SIG-M5 treated with dmso at 0.1 percent for 504 hours (cell line): Measurements from ENCODE around the gene SELENOH.
A peak's percentile ranks its signal among the peaks of the same experiment; 100 is the strongest.

Experiments
- DNase-seq: peaks from one replicate; lab custom pipeline; 2025; ENCODE audit not compliant: unreplicated experiment; lab: John Stamatoyannopoulos, UW

The SELENOH gene

GRCh38 chr11:57778318-57779037 is 37.2 kb downstream of the SELENOH start:
- DNase-seq = peak; percentile 17

GRCh38 chr11:57779276-57779675 is 38.0 kb downstream of the SELENOH start:
- no peak for DNase-seq

GRCh38 chr11:57781529-57781943 is 40.2 kb downstream of the SELENOH start:
- no peak for DNase-seq

- no peak for DNase-seq
Observed at GRCh38 chr11:57785072-57785471, 43.8 kb downstream of the SELENOH start.

GRCh38 chr11:57786436-57786835 is 45.1 kb downstream of the SELENOH start:
- no peak for DNase-seq

- no peak for DNase-seq
Observed at GRCh38 chr11:57787006-57787604, 45.8 kb downstream of the SELENOH start.

- DNase-seq = peak; percentile 91
Observed at GRCh38 chr11:57787920-57788702, 46.8 kb downstream of the SELENOH start.

- DNase-seq = peak; percentile 49
Observed at GRCh38 chr11:57788703-57789088, 47.4 kb downstream of the SELENOH start.

GRCh38 chr11:57791321-57792059 is 50.2 kb downstream of the SELENOH start:
- DNase-seq = no peak

- peak; percentile 98 for DNase-seq
Observed at GRCh38 chr11:57792060-57792541, 50.8 kb downstream of the SELENOH start.

- peak; percentile 64 for DNase-seq
Observed at GRCh38 chr11:57792870-57793269, 51.6 kb downstream of the SELENOH start.
